AG20443 (cell line): ENCODE measurements around the gene AATF.

Experiments
- DNase-seq: peaks from one replicate; pipeline ENCODE4 v3.0.0; 2012; ENCODE audit warnings: low spot score, mixed read lengths

The AATF gene

DNA sequence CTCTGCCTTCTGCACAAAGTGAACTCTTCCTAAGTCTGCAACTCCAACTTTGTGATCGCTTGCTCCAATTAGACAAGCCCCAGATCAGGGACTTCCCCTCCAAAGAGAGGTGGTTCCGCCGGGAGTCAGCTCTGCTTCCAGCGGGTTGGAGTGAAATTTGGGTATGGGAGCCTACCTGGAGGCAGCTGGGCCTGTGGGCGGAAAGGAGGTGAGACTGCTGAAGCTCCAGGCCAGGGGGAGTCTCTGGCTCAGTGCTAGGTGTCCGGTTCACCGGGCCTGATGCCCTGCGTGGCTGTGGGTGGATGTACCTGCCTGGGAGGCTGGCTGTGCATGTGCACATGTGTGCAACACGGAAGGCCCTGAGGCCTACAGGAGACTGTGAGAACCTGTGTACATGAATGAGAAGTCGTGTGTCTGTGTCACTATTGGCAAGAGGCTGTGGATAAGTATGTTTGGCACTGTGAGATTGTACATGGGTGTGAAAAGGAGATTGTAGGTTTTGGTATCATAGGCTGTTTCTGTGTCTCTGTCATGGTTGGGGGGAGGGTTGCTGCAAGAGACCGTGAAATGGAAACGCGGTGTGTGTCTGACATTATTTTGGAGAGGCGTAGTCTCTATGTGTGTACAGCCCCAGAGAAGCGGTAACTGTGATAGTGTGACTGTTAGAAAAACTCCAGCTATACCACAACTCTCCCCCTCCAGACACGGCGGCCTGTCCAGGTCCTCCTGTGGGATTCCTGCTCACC, 7.3 kb upstream of the AATF start:
- no peak for DNase-seq

DNA sequence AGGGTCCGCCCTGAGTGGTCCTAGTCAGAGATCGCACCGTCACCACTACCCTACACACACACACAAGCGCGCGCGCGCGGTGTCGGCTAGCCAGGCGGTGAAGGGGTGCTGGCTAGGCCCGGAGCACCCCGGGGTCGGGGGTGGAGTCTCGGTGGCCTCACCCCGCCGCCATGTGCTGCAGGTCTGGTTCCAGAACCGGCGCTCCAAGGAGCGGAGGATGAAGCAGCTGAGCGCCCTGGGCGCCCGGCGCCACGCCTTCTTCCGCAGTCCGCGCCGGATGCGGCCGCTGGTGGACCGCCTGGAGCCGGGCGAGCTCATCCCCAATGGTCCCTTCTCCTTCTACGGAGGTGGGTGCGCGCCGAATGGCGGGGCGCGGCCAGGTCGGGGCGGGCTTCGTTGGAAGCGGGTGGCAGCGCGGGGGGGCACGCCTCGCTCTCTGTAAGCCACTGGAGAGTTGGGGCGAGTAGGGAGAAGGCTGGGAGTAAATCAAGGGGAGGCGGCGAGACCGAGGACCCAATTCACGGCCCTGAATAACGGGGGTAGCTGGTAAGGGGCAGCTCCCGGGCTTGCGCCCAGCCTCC, 6.6 kb upstream of the AATF start:
- DNase-seq: peak; percentile 36

DNA sequence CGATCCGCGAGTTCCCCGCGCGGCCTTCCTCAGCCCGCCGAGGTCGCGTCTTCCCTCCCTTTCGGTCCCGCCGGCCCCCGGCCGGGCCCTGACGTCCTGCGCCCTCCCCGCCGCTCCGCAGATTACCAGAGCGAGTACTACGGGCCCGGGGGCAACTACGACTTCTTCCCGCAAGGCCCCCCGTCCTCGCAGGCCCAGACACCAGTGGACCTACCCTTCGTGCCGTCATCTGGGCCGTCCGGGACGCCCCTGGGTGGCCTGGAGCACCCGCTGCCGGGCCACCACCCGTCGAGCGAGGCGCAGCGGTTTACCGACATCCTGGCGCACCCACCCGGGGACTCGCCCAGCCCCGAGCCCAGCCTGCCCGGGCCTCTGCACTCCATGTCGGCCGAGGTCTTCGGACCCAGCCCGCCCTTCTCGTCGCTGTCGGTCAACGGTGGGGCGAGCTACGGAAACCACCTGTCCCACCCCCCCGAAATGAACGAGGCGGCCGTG, 6.1 kb upstream of the AATF start:
- DNase-seq: no peak

DNA sequence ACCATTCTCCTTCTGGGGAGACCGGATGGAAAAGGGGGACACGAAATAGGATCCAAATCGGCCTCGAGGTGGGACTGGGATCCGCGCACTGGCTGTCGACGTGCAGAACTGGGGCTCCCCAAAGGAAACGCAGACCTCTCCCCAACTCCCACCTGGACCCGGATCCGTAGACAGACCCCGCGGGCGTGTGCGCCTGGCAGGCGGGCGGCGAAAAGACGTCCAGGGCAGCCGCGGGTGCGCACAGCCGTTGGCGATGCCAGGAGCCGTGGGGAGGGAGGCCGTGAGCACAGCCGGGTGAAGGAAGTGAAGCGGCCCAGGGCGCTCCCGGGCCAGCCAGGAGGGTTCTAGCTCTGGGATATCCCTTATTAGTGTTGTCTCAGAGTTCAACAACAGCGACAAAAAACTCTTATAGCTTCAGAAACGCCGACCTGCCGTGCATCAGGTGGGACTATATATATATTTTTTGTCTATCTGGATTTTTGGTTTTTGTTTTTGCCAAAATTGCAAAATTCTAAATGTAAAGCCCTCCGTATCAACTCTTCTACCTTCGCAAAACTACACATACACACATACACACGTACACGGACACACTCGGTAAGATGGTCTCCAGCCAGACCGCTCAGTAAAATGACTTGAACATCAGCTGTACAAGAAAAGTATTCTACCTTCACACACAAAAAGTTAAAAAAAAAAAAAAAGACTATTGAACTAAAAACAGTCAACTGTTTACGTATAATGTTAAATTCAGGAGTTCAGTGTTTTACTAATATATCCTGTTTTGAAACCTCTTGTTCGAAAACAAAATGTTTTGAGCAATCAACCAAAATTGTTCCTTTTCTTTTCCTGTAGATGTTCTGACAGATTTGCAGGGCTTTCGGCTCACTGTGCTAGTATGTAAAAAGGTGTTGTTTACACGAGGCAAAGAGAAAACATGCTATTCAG, 5.2 kb upstream of the AATF start:
- peak; percentile 8 for DNase-seq

DNA sequence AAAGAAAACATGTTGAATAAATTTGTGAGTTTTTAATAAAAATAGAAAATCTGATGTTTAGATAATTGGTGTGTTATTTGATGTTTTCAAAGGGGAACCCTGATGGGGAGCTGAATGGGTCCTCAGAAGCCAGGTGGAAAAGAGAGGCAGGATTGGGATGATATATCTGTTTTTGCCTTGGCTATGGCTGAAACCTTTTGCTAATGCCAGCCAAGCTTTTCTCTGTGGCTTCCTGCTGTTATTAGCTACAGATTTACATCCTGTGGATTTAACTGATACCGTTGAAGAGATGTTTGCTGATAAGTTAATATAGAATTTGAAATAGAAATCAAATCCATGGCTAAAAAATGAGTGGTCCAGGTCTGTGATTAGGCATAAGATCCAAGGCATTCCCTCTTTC, 4.2 kb upstream of the AATF start:
- DNase-seq: no peak

DNA sequence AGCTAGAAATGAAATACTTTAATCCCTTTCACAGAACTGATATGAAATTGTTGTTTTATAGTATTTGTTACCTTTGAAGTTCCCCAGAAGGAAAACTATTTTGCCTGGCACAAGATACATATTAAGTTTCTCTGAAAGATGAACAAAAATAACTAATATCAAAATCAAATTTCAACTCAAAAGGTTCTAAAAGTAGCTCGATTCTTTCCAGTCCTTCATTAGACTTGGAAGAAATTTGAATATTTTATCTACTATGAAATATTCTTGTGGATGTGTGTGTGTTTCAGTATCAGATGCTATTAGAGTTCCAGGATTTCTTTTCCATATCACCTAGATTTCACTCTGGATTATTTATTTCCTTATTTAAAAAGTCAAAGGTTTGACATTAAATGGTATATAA, 3.6 kb upstream of the AATF start:
- DNase-seq: no peak

DNA sequence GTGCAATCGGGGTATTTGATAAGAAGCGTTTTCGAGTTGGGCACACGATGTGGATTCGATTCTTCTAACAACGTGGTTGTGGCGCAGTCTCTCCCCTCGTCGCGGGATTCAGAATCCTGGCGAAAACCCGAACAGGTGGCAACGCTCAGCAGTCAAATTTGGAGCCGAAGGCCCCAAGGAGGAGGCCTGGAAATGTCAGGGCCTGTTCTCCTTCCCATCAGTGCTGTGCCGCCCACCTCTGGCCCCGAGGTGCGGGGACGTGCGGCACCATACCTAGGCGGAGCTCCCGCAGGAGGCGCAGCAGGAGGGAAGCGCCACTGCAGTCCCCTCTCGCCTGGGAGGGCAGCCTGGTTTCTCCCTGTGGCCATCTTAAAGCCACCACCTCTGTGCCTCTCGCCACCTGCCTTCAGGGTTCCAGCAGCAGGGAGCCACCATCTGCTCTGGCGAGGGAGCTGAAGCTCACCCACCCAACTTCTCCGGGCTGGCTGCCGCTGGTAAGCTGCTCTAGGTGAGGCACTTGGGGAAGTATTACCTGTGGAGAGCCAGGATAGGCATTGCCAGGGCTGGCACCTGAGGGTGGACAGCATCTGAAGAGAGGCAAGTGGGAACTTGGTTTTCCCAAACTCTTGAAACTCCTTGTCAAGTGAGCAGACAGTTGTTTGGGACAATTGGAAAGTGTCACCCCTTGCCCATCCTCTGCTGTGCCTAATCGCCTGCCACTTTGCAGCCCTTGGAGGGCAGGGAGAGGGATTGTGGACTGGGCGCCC, 2.6 kb upstream of the AATF start:
- DNase-seq: no peak

DNA sequence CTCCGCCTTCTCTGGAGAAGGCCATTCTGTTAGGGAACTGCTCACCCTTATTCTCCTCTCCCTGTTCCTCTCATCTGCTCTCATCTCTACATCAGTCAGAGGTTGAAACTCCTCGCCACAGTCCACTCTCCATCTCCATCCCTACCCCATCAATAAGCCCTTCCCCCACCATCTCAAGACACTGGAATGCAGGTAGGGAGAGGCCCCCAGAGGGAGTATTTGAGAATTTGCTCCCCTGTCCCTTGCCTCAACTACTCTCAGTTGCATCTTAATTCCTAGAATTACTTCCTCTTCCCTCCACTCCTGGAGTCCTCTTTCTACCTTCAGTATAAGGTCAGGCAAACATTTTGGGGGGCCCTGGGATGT, 2.0 kb upstream of the AATF start:
- no peak for DNase-seq

DNA sequence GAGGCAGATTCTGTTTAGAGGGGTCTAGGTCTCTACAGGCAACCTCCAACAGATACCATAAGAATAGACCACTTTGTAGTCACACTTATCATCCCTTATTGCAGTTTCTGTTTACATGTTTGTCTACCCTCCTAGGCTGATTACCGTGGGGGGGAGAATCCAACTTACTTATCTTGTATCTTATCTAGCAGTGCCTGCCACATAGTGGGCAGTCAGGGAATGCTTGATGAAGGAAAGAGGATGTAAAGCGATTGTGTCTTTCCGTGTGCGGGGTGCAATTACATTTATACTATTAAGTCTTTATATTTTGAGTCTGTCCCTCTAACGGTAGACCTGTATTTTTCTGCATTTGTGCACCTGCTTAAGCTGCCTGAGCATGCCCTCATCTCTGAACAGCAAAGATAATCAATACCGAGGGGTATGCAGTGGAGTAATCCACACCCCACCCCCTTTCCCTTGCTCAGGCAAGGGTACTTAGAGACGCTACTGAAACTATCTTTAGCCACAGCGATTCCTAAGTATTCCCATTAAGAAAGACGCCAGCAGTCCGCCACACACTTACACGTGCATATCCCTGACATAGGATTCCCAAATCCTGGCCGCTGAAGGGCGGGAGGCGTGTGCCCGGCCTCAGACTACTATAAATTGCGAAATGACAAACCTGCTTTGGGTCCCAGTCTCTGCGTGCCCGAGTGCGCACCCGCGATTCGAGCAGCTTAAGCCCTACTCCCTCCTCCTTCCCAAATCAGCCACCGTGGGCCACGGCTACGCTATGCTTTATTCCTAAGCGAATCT, 635 bp upstream of the AATF start:
- DNase-seq: no peak

DNA sequence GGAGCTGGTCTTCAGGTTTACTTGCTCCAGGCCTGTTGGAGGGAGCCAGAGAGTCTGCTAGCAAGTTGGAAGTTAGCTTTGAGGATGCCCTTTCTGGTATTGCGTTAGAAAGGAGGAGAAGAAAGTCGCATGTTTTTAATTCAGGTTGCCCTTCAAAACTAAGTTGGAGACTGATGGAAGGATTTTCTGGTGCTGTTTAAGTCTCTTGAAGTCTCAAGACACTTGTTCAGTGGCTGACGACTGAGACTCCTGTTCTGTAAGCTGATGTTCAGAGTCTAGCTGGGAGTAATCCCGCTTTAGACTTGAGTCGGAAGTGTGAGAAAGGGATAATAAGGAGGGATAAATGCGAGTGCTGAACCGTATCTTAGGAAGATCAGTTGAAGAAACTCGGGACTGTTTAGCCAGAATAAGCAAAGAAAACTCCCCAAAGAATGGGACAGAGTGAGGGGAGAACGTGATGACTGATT, 740 bp downstream of the AATF start:
- DNase-seq: no peak

DNA sequence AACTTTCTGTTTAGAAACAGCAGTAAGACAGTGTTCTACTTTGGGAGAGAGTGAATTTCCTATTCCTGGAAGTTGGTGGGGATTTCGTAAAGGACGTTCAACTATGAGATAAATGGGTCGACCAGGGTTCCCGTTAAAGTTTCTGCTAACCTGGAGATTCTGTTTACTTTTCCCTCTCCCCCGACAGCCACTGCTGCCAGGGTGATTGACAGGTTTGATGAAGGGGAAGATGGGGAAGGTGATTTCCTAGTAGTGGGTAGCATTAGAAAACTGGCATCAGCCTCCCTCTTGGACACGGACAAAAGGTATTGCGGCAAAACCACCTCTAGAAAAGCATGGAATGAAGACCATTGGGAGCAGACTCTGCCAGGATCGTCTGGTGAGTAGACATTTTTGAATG, 1.3 kb downstream of the AATF start:
- no peak for DNase-seq

DNA sequence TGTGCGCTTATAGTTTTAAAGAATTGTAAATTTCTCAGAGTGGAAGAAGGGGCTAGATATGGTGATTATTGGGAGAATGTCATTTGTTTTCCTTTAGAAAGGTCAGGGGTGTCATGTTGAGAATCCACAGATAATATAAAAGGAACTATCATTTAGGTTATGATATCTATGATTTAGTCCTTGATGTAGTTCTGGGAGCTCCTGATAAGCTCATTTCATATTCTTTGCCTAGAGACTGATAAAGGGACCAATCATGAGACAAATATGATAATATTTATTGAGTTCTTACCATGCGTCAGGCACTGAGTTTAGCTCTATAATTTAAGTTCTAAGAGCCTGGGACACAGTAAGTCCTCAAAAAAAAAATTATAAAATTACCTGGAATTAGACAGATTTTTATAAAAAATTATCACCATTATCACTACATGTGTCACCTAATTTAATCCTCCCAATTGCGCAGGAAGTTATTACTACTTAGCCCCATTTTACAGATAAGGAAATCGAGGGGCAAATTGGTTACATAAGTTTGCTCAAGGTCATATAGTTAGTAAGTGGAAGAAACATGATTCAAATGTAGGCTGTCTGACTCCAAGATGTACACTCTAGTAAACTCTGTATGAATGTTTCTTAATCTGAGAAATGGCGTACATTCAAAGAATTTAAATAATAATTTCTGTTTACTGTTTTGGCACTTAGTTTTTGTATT, 2.5 kb downstream of the AATF start:
- no peak for DNase-seq

DNA sequence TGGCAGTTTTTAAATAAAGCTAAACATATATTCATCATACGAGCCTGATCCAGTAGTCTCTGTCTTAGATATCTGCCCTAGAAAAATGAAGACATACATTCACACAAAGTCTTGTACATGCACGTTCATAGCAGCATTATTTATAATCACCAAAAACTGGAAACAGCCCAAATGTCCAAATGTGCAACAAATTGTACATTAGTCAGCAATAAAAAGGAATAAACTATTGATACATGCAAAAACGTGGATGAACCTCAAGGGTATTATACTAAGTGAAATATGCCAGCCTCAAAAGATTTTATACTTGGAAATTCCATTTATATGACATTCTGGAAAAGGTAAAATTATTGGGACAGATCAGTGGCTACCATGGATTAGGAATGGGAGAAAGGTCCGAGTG, 22.8 kb downstream of the AATF start:
- no peak for DNase-seq

DNA sequence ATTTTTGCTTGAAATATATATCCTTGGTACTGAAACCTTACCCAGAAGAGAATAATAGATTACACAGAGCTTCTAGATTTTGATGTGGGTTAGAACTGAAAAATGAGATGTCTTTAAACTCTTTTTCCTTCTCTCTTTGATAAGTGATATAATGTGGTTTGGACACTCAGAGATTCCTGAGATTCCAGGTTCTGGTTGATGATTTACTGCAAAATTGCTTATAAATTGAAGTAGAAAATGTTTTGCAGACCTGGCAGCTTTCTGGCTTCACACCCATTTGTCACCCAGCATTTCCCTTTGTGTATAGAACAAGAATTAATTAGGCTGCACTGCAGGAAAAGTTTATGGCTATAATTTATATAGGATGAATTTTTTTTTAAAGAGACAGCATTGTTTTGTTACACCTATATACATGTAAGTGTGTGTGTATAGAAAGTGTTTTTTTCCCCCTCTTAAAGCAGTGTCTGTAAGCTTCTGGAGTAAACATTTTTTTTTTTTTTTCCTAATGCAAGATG, 23.5 kb downstream of the AATF start:
- DNase-seq: no peak

DNA sequence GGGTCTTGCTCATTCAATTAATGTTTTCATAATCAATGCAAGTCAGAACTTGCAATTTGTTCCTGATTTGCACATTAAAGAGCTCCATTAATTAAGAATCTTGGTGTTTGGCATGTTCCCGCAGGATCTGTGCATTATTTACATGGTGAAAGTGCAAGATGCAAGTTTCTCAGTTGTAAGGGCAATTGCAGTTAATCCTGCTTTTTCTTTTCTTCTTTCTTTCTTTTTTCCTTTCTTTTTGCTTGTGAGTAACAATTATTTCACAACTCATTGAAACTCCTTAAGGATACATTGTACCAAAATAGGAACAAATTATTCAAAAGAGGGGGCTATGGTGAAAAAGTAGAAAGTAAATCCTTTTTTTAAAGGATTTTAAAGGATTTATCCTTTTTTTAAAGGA, 24.2 kb downstream of the AATF start:
- no peak for DNase-seq

DNA sequence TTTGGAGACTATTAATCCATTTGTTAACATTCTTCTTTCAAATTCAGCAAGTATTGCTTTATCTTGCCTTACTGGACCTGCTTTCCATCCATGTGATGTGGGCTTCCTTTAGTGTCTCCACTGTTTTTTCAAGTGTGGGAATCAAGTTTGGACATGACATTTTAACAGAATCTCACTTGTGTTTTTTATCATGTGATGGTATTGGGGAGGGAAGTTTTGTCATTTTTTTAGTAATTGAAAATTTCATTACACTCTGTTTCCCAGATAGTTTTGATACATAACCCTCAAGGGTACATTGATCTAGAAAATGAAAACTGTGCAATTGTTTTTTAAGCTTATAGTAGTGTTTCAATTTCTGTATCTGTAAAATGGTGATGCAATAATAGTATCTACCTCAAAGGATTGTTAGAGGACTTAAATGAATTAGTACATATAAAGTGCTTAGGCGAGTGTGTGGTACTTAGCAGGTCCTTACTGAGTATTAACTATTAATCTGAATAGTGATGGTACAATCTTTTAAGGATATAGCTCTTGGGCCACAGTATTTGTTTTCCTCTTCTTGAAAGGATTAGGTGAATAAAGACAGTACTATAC, 27.3 kb downstream of the AATF start:
- DNase-seq: no peak

DNA sequence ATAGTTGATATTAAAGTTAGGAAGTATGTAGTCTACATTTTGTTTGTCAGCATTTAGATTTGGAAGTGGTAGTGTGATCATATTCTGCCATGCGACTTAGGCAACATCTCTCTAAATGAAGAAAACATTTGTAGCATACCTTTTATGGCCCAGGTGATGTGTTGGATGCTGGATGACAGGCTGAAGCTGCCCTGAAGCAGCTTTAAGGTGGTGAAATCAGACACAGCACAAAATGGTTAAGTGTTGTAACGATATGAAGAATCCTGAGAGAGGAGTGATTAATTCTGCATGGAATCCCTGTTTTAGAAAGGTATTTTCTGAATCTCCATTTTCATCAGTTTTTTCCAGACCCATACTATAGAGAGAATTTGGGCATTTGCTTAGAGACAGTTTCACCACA, 28.3 kb downstream of the AATF start:
- no peak for DNase-seq

DNA sequence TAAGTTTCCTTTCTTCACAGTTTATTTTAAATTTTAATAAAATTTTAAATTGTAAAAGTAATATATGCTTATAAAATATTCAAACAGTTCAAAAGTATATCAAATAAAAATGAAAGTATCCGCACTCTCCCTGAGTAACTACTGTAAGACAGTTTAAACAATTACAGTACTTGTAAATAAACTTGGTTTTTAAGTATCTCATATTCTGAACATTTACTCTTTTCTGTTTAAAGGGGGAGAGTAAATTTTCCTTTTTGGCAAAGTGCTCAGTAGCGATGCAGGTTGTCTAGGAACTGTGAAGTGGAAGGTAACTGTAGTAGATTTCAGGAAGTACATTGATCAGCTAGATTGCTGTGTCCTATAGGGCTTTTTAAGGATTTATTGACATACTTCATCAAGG, 28.8 kb downstream of the AATF start:
- DNase-seq: no peak

DNA sequence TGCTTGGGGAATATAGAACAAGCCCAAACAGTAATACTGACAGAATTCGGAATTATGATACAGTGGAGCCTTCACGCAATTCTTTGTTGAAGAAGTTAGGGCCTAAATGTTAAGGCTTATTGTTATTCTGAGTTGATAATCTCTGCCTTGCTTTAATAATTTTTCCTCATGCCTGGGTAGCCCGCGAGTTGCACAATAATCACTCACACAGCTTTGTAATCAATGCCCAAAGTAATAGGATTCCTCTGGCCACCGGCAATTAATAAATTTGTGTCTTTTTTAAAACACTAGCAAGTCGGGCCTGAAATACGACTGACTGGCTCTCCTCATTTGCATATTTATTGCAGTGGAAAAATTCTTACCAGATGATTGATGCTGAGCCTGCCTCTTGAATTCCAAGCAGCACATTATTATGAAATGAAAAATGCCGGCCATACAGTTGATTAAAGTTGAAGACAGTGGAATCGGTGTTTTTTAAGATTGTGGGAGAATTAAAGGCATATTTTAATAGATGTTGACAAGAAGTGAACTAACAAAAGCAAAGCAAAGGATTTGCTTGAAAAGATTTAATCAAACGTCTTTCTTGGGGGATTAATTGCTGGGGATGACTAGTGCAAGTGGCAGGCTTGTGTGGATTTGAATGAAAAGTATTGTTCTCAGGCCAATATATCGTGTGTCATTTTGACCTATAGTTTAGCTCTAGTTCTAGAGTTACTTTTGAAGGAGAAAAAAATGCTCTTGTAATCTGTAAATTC, 30.2 kb downstream of the AATF start:
- peak; percentile 51 for DNase-seq
